Activated T-helper 1 cell treated with Interleukin-2 at 50 U/mL for 16 hours (primary cell): ENCODE data around the gene AGPAT4.

ENCODE experiments used
- DNase-seq: peaks from one replicate; pipeline ENCODE4 v3.0.0-alpha.2; 2020; ENCODE audit warnings: low read depth

Gene AGPAT4

GRCh38 chr6:161254464-161255253 is 19.2 kb downstream of the AGPAT4 start:
- DNase-seq, result no peak

GRCh38 chr6:161254126-161254463 is 19.8 kb downstream of the AGPAT4 start:
- no peak for DNase-seq

- no peak for DNase-seq
These were observed 22.5 kb downstream of the AGPAT4 start for GRCh38 chr6:161251345-161251744.

- no peak for DNase-seq
These were observed 24.5 kb downstream of the AGPAT4 start for GRCh38 chr6:161249327-161249726.

GRCh38 chr6:161246725-161247124 is 27.1 kb downstream of the AGPAT4 start:
- DNase-seq, result no peak

GRCh38 chr6:161245363-161245762 is 28.5 kb downstream of the AGPAT4 start:
- DNase-seq, result no peak

- DNase-seq, result no peak
These were observed 29.1 kb downstream of the AGPAT4 start for GRCh38 chr6:161244725-161245124.

GRCh38 chr6:161242779-161243693 is 30.8 kb downstream of the AGPAT4 start:
- DNase-seq, result no peak

GRCh38 chr6:161242113-161242512 is 31.7 kb downstream of the AGPAT4 start:
- no peak for DNase-seq

GRCh38 chr6:161239001-161239400 is 34.9 kb downstream of the AGPAT4 start:
- no peak for DNase-seq

- no peak for DNase-seq
These were observed 35.4 kb downstream of the AGPAT4 start for GRCh38 chr6:161238500-161238899.

GRCh38 chr6:161238081-161238480 is 35.8 kb downstream of the AGPAT4 start:
- no peak for DNase-seq

- no peak for DNase-seq
These were observed 36.7 kb downstream of the AGPAT4 start for GRCh38 chr6:161237176-161237575.

- no peak for DNase-seq
These were observed 37.9 kb downstream of the AGPAT4 start for GRCh38 chr6:161235776-161236633.

- DNase-seq, result no peak
These were observed 39.7 kb downstream of the AGPAT4 start for GRCh38 chr6:161233986-161234661.

- DNase-seq, result no peak
These were observed 41.4 kb downstream of the AGPAT4 start for GRCh38 chr6:161232467-161232866.

- DNase-seq, result no peak
These were observed 41.9 kb downstream of the AGPAT4 start for GRCh38 chr6:161232010-161232409.

- no peak for DNase-seq
These were observed 43.5 kb downstream of the AGPAT4 start for GRCh38 chr6:161230339-161230738.

GRCh38 chr6:161228921-161229591 is 44.8 kb downstream of the AGPAT4 start:
- no peak for DNase-seq

GRCh38 chr6:161228096-161228495 is 45.8 kb downstream of the AGPAT4 start:
- no peak for DNase-seq
